ENCODE data around the gene CLMN.

The CLMN gene

DNA sequence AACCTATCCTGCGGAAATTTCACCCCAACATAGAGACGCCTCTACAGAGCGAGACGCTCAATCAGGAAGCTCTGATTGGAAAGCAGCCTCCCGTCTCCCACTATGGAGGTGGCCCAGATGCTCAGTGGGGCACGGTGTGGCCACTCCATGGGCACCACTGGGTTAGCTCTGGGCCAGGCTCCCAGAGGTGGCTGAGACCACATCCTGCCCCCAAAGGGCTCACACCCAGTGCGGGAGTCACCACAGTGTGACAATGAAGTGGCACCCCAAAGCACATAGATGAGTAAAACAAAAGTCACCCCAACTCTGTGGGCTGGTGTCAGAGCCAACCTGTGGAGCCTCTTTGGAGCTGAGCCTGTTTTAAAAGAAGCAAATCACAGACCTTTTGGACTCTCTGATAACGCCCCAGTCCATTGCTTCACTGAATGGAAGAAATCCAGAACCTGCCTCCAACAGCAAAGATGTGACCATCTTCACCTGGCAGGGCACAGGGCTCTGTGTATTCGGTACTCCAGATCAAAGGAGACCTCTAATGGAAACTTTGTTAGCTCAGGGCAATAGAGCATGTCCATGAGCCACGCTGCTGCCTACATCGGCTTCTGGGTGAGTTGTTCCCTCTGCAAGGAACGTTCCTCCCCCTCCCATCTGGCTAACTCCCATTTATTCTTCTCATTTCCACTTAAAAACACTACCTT lies 19.6 kb downstream of the CLMN start:
- Histone ChIP-seq H3K4me1 (ENCODE audit: control insufficient read depth, low read depth, low read length) (no peaks in the 10 kb centered on the region), H4K8ac (ENCODE audit: low read depth, low read length) (no peak overlapping the region), H3K56ac (ENCODE audit: low read length) (no peak overlapping the region), H3K4me3 (ENCODE audit: low read length) (no peak overlapping the region), H2BK5ac (ENCODE audit: low read length) (no peak overlapping the region), H3K18ac (ENCODE audit: low read length) (no peak overlapping the region), H3K4me2 (ENCODE audit: low read length) (no peak overlapping the region), H3K4ac (ENCODE audit: low read depth, low read length) (no peak overlapping the region), H2AK5ac (ENCODE audit: low read length) (no peak overlapping the region), H3K36me3 (ENCODE audit: control insufficient read depth, insufficient read depth, low read length) (no peaks in the 10 kb centered on the region), H3K27me3 (ENCODE audit: insufficient read depth, low read length, poor library complexity) (no peaks in the 10 kb centered on the region), H3K79me1 (ENCODE audit: low read length) (no peaks in the 10 kb centered on the region), H2BK120ac (ENCODE audit: low read depth, low read length) (no peak overlapping the region), H3K79me2 (ENCODE audit: control insufficient read depth, insufficient read depth, low read length) (no peaks in the 10 kb centered on the region), H3K23ac (ENCODE audit: low read length) (no peak overlapping the region), H3K9ac (ENCODE audit: low read length) (no peak overlapping the region), H3K27ac (ENCODE audit: low read depth, low read length) (no peak overlapping the region), H4K5ac (ENCODE audit: low read length) (no peak overlapping the region), H2BK15ac (replicated peaks; ENCODE audit: low read depth) (no peak overlapping the region)
- no peak for DNase-seq
- no CpG with 5 or more reads among the region's 12 CpGs for WGBS (ENCODE audit: extremely low coverage, insufficient coverage, low lambda C conversion rate)

DNA sequence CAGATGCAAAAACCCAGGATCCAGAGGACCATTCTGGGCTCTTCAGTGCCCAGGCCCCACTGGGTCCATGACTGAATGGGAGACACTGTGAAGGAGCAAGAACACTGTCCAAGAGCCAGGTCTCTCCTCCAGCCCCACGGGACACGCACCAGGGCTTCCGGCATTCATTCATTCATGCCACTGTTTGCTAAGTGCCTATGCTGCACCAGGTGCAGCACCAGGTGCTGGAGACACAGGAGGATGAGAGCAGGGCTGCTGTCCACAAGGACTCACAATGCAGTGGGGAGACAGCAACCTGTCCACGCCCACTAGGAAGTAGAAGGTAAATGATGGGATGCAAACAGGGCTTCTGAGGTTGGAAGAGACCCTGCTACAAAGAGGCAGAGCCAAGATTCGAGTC lies 20.4 kb downstream of the CLMN start:
- Histone ChIP-seq H3K79me2 (ENCODE audit: control insufficient read depth, insufficient read depth, low read length) (no peaks in the 10 kb centered on the region), H3K4me1 (ENCODE audit: control insufficient read depth, low read depth, low read length) (no peaks in the 10 kb centered on the region), H3K27me3 (ENCODE audit: insufficient read depth, low read length, poor library complexity) (no peaks in the 10 kb centered on the region), H3K27ac (ENCODE audit: low read depth, low read length) (no peak overlapping the region), H3K4ac (ENCODE audit: low read depth, low read length) (no peak overlapping the region), H2BK120ac (ENCODE audit: low read depth, low read length) (no peak overlapping the region), H2BK5ac (ENCODE audit: low read length) (no peak overlapping the region), H2AK5ac (ENCODE audit: low read length) (no peak overlapping the region), H3K79me1 (ENCODE audit: low read length) (no peaks in the 10 kb centered on the region), H3K56ac (ENCODE audit: low read length) (no peak overlapping the region), H4K5ac (ENCODE audit: low read length) (no peak overlapping the region), H3K9ac (ENCODE audit: low read length) (no peak overlapping the region), H3K36me3 (ENCODE audit: control insufficient read depth, insufficient read depth, low read length) (no peaks in the 10 kb centered on the region), H2BK15ac (replicated peaks; ENCODE audit: low read depth) (no peak overlapping the region), H3K18ac (ENCODE audit: low read length) (no peak overlapping the region), H3K4me3 (ENCODE audit: low read length) (no peak overlapping the region), H3K23ac (ENCODE audit: low read length) (no peak overlapping the region), H3K4me2 (ENCODE audit: low read length) (no peak overlapping the region), H4K8ac (ENCODE audit: low read depth, low read length) (no peak overlapping the region)
- WGBS (ENCODE audit: extremely low coverage, insufficient coverage, low lambda C conversion rate) = no CpG with 5 or more reads among the region's 5 CpGs
- DNase-seq = no peak

DNA sequence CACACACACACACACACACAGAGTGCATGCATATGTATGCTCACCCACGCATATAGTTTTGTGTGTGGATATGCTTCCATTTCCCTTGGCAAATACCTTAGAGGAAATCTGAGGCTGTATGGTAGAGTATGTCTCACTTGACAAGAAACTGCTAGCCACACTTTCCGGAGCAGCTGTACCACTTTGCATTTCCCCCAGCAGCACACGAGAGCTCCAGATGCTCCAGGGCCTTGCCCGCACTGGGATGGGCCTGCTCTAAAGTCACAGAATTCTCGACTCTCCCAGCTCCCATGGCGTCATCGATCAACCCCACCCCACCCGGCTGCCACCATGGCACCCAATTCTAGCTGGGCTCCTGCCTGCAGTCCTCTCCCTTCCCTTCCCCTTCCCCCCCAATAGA lies 21.9 kb downstream of the CLMN start:
- Histone ChIP-seq H3K4me1 (ENCODE audit: control insufficient read depth, low read depth, low read length) (no peaks in the 10 kb centered on the region), H2BK5ac (ENCODE audit: low read length) (no peak overlapping the region), H3K27me3 (ENCODE audit: insufficient read depth, low read length, poor library complexity) (no peaks in the 10 kb centered on the region), H3K56ac (ENCODE audit: low read length) (no peak overlapping the region), H3K27ac (ENCODE audit: low read depth, low read length) (no peak overlapping the region), H4K8ac (ENCODE audit: low read depth, low read length) (no peak overlapping the region), H3K79me2 (ENCODE audit: control insufficient read depth, insufficient read depth, low read length) (no peaks in the 10 kb centered on the region), H3K4me2 (ENCODE audit: low read length) (no peak overlapping the region), H3K4me3 (ENCODE audit: low read length) (no peak overlapping the region), H3K23ac (ENCODE audit: low read length) (no peak overlapping the region), H2AK5ac (ENCODE audit: low read length) (no peak overlapping the region), H4K5ac (ENCODE audit: low read length) (no peak overlapping the region), H3K79me1 (ENCODE audit: low read length) (no peaks in the 10 kb centered on the region), H3K4ac (ENCODE audit: low read depth, low read length) (no peak overlapping the region), H3K9ac (ENCODE audit: low read length) (no peak overlapping the region), H3K18ac (ENCODE audit: low read length) (no peak overlapping the region), H3K36me3 (ENCODE audit: control insufficient read depth, insufficient read depth, low read length) (no peaks in the 10 kb centered on the region), H2BK15ac (replicated peaks; ENCODE audit: low read depth) (no peak overlapping the region), H2BK120ac (ENCODE audit: low read depth, low read length) (no peak overlapping the region)
- no CpG with 5 or more reads among the region's 8 CpGs for WGBS (ENCODE audit: extremely low coverage, insufficient coverage, low lambda C conversion rate)
- no peak for DNase-seq

DNA sequence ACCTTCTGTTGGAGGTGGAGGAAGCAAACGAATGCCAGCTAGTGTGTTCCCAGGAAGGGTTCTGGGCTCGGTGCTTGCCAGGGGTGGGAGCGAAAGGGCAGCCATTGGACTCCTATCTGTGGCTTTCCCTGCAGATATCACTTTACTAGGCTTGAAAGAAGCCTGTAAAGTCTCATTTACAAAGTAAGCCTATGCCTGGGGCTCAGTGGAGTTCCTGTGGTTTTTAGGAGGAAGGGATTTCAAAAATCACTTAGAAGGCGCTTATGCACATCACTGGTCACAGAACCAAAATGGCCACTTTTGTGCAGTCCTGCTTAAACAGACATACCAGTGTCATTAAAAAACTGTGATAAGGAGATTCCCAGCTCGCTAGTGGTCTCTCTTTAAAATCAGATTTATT lies 22.7 kb downstream of the CLMN start:
- Histone ChIP-seq H2BK5ac (ENCODE audit: low read length) (no peak overlapping the region), H2BK15ac (replicated peaks; ENCODE audit: low read depth) (no peak overlapping the region), H3K4me2 (ENCODE audit: low read length) (no peak overlapping the region), H3K27ac (ENCODE audit: low read depth, low read length) (no peak overlapping the region), H3K56ac (ENCODE audit: low read length) (no peak overlapping the region), H3K36me3 (ENCODE audit: control insufficient read depth, insufficient read depth, low read length) (no peaks in the 10 kb centered on the region), H3K9ac (ENCODE audit: low read length) (no peak overlapping the region), H3K4ac (ENCODE audit: low read depth, low read length) (no peak overlapping the region), H3K79me1 (ENCODE audit: low read length) (no peaks in the 10 kb centered on the region), H3K23ac (ENCODE audit: low read length) (no peak overlapping the region), H2BK120ac (ENCODE audit: low read depth, low read length) (no peak overlapping the region), H3K27me3 (ENCODE audit: insufficient read depth, low read length, poor library complexity) (no peaks in the 10 kb centered on the region), H3K4me1 (ENCODE audit: control insufficient read depth, low read depth, low read length) (no peaks in the 10 kb centered on the region), H4K8ac (ENCODE audit: low read depth, low read length) (no peak overlapping the region), H3K79me2 (ENCODE audit: control insufficient read depth, insufficient read depth, low read length) (no peaks in the 10 kb centered on the region), H3K4me3 (ENCODE audit: low read length) (no peak overlapping the region), H2AK5ac (ENCODE audit: low read length) (no peak overlapping the region), H4K5ac (ENCODE audit: low read length) (no peak overlapping the region), H3K18ac (ENCODE audit: low read length) (no peak overlapping the region)
- no peak for DNase-seq
- WGBS (ENCODE audit: extremely low coverage, insufficient coverage, low lambda C conversion rate) = no CpG with 5 or more reads among the region's 5 CpGs

DNA sequence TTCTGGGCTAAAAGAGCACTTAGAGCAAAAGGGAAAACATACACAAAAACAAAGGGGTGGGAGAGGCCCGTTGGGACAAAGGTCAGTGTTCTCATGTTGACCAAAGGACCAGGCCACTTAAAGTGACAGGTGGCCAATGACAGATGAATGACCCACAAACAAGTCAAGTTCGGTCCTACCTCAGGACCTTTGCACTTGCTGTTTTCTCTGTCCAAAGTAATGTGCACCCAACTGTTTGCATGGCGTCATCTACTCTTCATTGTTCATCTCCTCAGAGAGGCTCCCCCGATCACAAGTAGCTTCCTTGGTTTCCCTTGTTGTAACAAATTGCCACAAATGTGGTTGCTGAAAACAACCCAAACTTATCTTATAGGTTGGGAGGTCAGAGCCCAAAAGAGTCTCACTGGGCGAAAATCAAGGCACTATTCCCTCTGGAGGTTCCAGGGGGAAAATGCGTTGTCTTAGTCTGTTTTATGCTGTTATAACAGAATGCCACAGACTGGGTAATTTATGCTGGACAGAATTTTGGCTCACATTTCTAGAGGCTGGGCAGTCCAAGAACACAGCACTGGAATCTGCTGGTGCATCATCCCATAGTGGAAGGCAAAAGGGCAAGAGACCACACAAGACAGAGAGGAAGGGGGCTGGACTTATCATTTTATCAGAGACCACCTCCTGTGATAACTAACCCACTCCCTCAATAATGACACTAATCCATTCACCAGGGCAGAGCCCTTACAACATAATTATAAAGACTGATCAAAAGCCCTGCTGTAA lies 23.9 kb downstream of the CLMN start:
- Histone ChIP-seq H3K4me3 (ENCODE audit: low read length) (no peak overlapping the region), H3K36me3 (ENCODE audit: control insufficient read depth, insufficient read depth, low read length) (no peaks in the 10 kb centered on the region), H3K4me2 (ENCODE audit: low read length) (no peak overlapping the region), H2BK15ac (replicated peaks; ENCODE audit: low read depth) (no peak overlapping the region), H2AK5ac (ENCODE audit: low read length) (no peak overlapping the region), H3K4ac (ENCODE audit: low read depth, low read length) (no peak overlapping the region), H3K27me3 (ENCODE audit: insufficient read depth, low read length, poor library complexity) (no peaks in the 10 kb centered on the region), H3K27ac (ENCODE audit: low read depth, low read length) (no peak overlapping the region), H3K9ac (ENCODE audit: low read length) (no peak overlapping the region), H3K18ac (ENCODE audit: low read length) (no peak overlapping the region), H4K8ac (ENCODE audit: low read depth, low read length) (no peak overlapping the region), H3K79me2 (ENCODE audit: control insufficient read depth, insufficient read depth, low read length) (no peaks in the 10 kb centered on the region), H3K79me1 (ENCODE audit: low read length) (no peaks in the 10 kb centered on the region), H3K23ac (ENCODE audit: low read length) (no peak overlapping the region), H4K5ac (ENCODE audit: low read length) (no peak overlapping the region), H2BK120ac (ENCODE audit: low read depth, low read length) (no peak overlapping the region), H3K56ac (ENCODE audit: low read length) (no peak overlapping the region), H3K4me1 (ENCODE audit: control insufficient read depth, low read depth, low read length) (no peaks in the 10 kb centered on the region), H2BK5ac (ENCODE audit: low read length) (no peak overlapping the region)
- no CpG with 5 or more reads among the region's 6 CpGs for WGBS (ENCODE audit: extremely low coverage, insufficient coverage, low lambda C conversion rate)
- no peak for DNase-seq
